WERI-Rb-1 (cell line): ENCODE measurements around the gene TTC34.

Experiments
- DNase-seq: peaks from one replicate; pipeline ENCODE4 v3.0.0-alpha.2; 2020
- H3K27ac ChIP-seq: fragments of 250-450 bp; sonication (Bioruptor Pico); 2 replicates; pipeline ENCODE4 v1.5.1; 2020; ENCODE audit warnings: mild to moderate bottlenecking, moderate library complexity
- H3K27me3 ChIP-seq: fragments of 250-450 bp; sonication (Bioruptor Pico); 2 replicates; pipeline ENCODE4 v1.5.1; 2021; ENCODE audit warnings: mild to moderate bottlenecking, low read depth, moderate library complexity; ENCODE audit not compliant: insufficient read depth, severe bottlenecking
- H3K36me3 ChIP-seq: fragments of 250-450 bp; sonication (Bioruptor Pico); 2 replicates; pipeline ENCODE4 v1.5.1; 2020; ENCODE audit warnings: mild to moderate bottlenecking, moderate library complexity
- H3K4me3 ChIP-seq: 2 replicates; pipeline ENCODE4 v1.5.1; 2011; ENCODE audit warnings: low read depth, mild to moderate bottlenecking, control low read depth, low read length
- H3K9me3 ChIP-seq: fragments of 250-450 bp; sonication (Bioruptor Pico); 2 replicates; pipeline ENCODE4 v1.5.1; 2021; ENCODE audit warnings: mild to moderate bottlenecking, moderate library complexity; ENCODE audit not compliant: severe bottlenecking
- CTCF ChIP-seq: IDR thresholded peaks from 2 replicates; pipeline ENCODE4 v1.5.1; 2011; ENCODE audit warnings: low read depth, mild to moderate bottlenecking, control low read depth, inconsistent platforms, low read length

The TTC34 gene

GRCh38 chr1:2808831-2809605 is 7.5 kb upstream of the TTC34 start:
- DNase-seq = no peak
- Histone ChIP-seq H3K27ac (no peak overlapping the region), H3K36me3 (no peaks in the 10 kb centered on the region), H3K4me3 (no peak overlapping the region), H3K9me3 (peaks cover 9% of the 10 kb centered on the region), H3K27me3 (no peaks in the 10 kb centered on the region)
- TF ChIP-seq CTCF = no peak

GRCh38 chr1:2808386-2808705 is 6.9 kb upstream of the TTC34 start:
- Histone ChIP-seq H3K4me3 (no peak overlapping the region), H3K36me3 (no peaks in the 10 kb centered on the region), H3K27ac (no peak overlapping the region), H3K9me3 (peaks cover 7% of the 10 kb centered on the region), H3K27me3 (no peaks in the 10 kb centered on the region)
- no peak for DNase-seq
- no peak for TF ChIP-seq CTCF

- Histone ChIP-seq H3K9me3 (peaks cover 4% of the 10 kb centered on the region), H3K36me3 (no peaks in the 10 kb centered on the region), H3K27ac (no peak overlapping the region), H3K27me3 (no peaks in the 10 kb centered on the region), H3K4me3 (no peak overlapping the region)
- DNase-seq = no peak
- no peak for TF ChIP-seq CTCF
These were observed 6.3 kb upstream of the TTC34 start for GRCh38 chr1:2807678-2808385.

- no peak for DNase-seq
- no peak for TF ChIP-seq CTCF
- Histone ChIP-seq H3K4me3 (no peak overlapping the region), H3K36me3 (no peaks in the 10 kb centered on the region), H3K27ac (no peak overlapping the region), H3K27me3 (peaks cover 3% of the 10 kb centered on the region), H3K9me3 (no peaks in the 10 kb centered on the region)
These were observed 5.5 kb upstream of the TTC34 start for GRCh38 chr1:2807036-2807435.

- no peak for DNase-seq
- no peaks in the 10 kb centered on the region for H3K36me3 ChIP-seq
- H3K27me3 ChIP-seq = peaks cover 7% of the 10 kb centered on the region
- TF ChIP-seq CTCF = no peak
- H3K4me3 ChIP-seq = no peak overlapping the region
- no peaks in the 10 kb centered on the region for H3K9me3 ChIP-seq
- no peak overlapping the region for H3K27ac ChIP-seq
These were observed 5.1 kb upstream of the TTC34 start for GRCh38 chr1:2806591-2806990.
